ENCODE results near the gene ATP1A4. TPM values are rescaled to one million over a fixed set of nuclear protein-coding genes. Genes with fewer than 3 reads are reported as not detected.

The ATP1A4 gene
- total RNA-seq, 1 experiment from 2014 or later: not detected

GRCh38 chr1:160193832-160194736, 42.7 kb downstream of the ATP1A4 start:
- TF ChIP-seq EZH2 (IDR thresholded peaks at IDR 0.05; ENCODE audit: borderline replicate concordance, low read depth, low read length, poor library complexity, severe bottlenecking) (no peak), CTCF (conservative IDR thresholded peaks at IDR 0.05; ENCODE audit: low read depth, low read length) (no peak)
- Histone ChIP-seq H3K4me1 (ENCODE audit: insufficient read depth, low read length, poor library complexity, severe bottlenecking) (no peaks in the 10 kb centered on the region), H3K4me3 (ENCODE audit: low read depth, low read length, poor library complexity, severe bottlenecking) (no peak overlapping the region), H3K27me3 (replicated peaks; ENCODE audit: insufficient read depth, low read depth, low read length, poor library complexity) (no peaks in the 10 kb centered on the region), H3K27ac (ENCODE audit: low read depth, low read length, poor library complexity, severe bottlenecking) (no peak overlapping the region), H3K36me3 (ENCODE audit: insufficient read depth, low read length, poor library complexity, severe bottlenecking) (no peaks in the 10 kb centered on the region), H3K9me3 (ENCODE audit: low read depth, low read length, poor library complexity, severe bottlenecking) (no peaks in the 10 kb centered on the region)
- ChIA-PET POLR2A (ENCODE audit: low non-redundant PET) (no interaction called here), CTCF (interaction anchor here (0.6 to 1.2 kb wide), 6 partner anchors 25 to 706 kb away, joined by 3 to 7 read pairs (median 5); partner anchors contain the start of gene PEX19)
- intact Hi-C loops (cut with micrococcal nuclease; ENCODE audit: unreplicated experiment): loop anchor here (1.0 to 5.0 kb wide), 4 partner anchors 58 to 182 kb away; no protein-coding TSS in a partner anchor
- BruUV-seq (replicated peaks): no TSS peak
- no peak for DNase-seq (ENCODE audit: low spot score)

GRCh38 chr1:160194737-160195059, 43.3 kb downstream of the ATP1A4 start:
- CTCF ChIA-PET: no interaction called here
- no peak for DNase-seq (ENCODE audit: low spot score)
- intact Hi-C loops (cut with micrococcal nuclease; ENCODE audit: unreplicated experiment): loop anchor here (5.0 kb wide), 1 partner anchor 58 kb away; no protein-coding TSS in a partner anchor
- Histone ChIP-seq H3K27me3 (replicated peaks; ENCODE audit: insufficient read depth, low read depth, low read length, poor library complexity) (no peaks in the 10 kb centered on the region), H3K36me3 (ENCODE audit: insufficient read depth, low read length, poor library complexity, severe bottlenecking) (no peaks in the 10 kb centered on the region), H3K9me3 (ENCODE audit: low read depth, low read length, poor library complexity, severe bottlenecking) (no peaks in the 10 kb centered on the region), H3K27ac (ENCODE audit: low read depth, low read length, poor library complexity, severe bottlenecking) (no peak overlapping the region), H3K4me3 (ENCODE audit: low read depth, low read length, poor library complexity, severe bottlenecking) (no peak overlapping the region), H3K4me1 (ENCODE audit: insufficient read depth, low read length, poor library complexity, severe bottlenecking) (no peaks in the 10 kb centered on the region)
- BruUV-seq (replicated peaks): no TSS peak
- POLR2A ChIA-PET (ENCODE audit: low non-redundant PET): no interaction called here
- TF ChIP-seq EZH2 (IDR thresholded peaks at IDR 0.05; ENCODE audit: borderline replicate concordance, low read depth, low read length, poor library complexity, severe bottlenecking): no peak

GRCh38 chr1:160196143-160196542, 44.7 kb downstream of the ATP1A4 start:
- no peak overlapping the region for H3K4me3 ChIP-seq (ENCODE audit: low read depth, low read length, poor library complexity, severe bottlenecking)
- intact Hi-C loops (cut with micrococcal nuclease; ENCODE audit: unreplicated experiment): no loop called here
- no peaks in the 10 kb centered on the region for H3K27me3 ChIP-seq (replicated peaks; ENCODE audit: insufficient read depth, low read depth, low read length, poor library complexity)
- no peak overlapping the region for H3K27ac ChIP-seq (ENCODE audit: low read depth, low read length, poor library complexity, severe bottlenecking)
- TF ChIP-seq CTCF (conservative IDR thresholded peaks at IDR 0.05; ENCODE audit: low read depth, low read length) (no peak), EZH2 (IDR thresholded peaks at IDR 0.05; ENCODE audit: borderline replicate concordance, low read depth, low read length, poor library complexity, severe bottlenecking) (no peak)
- no peaks in the 10 kb centered on the region for H3K36me3 ChIP-seq (ENCODE audit: insufficient read depth, low read length, poor library complexity, severe bottlenecking)
- BruUV-seq (replicated peaks): no TSS peak
- POLR2A ChIA-PET (ENCODE audit: low non-redundant PET): no interaction called here
- DNase-seq (ENCODE audit: low spot score): no peak
- CTCF ChIA-PET: no interaction called here
- no peaks in the 10 kb centered on the region for H3K9me3 ChIP-seq (ENCODE audit: low read depth, low read length, poor library complexity, severe bottlenecking)
- H3K4me1 ChIP-seq (ENCODE audit: insufficient read depth, low read length, poor library complexity, severe bottlenecking): no peaks in the 10 kb centered on the region

All from A673 (cell line).